ENCODE measurements around the gene CYRIA.

The CYRIA gene

GRCh38 chr2:16661936-16662839 lies 3.4 kb downstream of the CYRIA start:
- H3K4me2 ChIP-seq (ENCODE audit: low read depth, low read length, poor library complexity, severe bottlenecking): no peak overlapping the region
- H3F3A ChIP-seq (ENCODE audit: insufficient read depth): no peaks in the 10 kb centered on the region
- H3K36me3 ChIP-seq (ENCODE audit: low read length): no peaks in the 10 kb centered on the region
- no peaks in the 10 kb centered on the region for H3K79me2 ChIP-seq (ENCODE audit: insufficient read depth, low read length)
- H3K27me3 ChIP-seq (ENCODE audit: low read length): no peaks in the 10 kb centered on the region
- H3K27ac ChIP-seq (ENCODE audit: low read depth, low read length): no peak overlapping the region
- H3K4me3 ChIP-seq (ENCODE audit: insufficient read depth, low read length, poor library complexity, severe bottlenecking): no peak overlapping the region
- H3K9me3 ChIP-seq (ENCODE audit: insufficient read depth, low read length): no peaks in the 10 kb centered on the region
- no peaks in the 10 kb centered on the region for H4K20me1 ChIP-seq (ENCODE audit: low read depth, low read length)
- no peaks in the 10 kb centered on the region for H3K9me2 ChIP-seq (replicated peaks; ENCODE audit: insufficient read depth, low read length)
- TF ChIP-seq CTCF (IDR thresholded peaks at IDR 0.05; ENCODE audit: insufficient read depth, low read length, poor library complexity, severe bottlenecking): no peak
- TF ChIP-seq EZH2phosphoT487 (conservative IDR thresholded peaks at IDR 0.05; ENCODE audit: low read length): no peak
- no peak overlapping the region for H2AFZ ChIP-seq (ENCODE audit: low read depth, low read length, severe bottlenecking)
- H3K9ac ChIP-seq (ENCODE audit: low read length): no peak overlapping the region

GRCh38 chr2:16661526-16661925 lies 4.1 kb downstream of the CYRIA start:
- Histone ChIP-seq H3K27ac (ENCODE audit: low read depth, low read length) (no peak overlapping the region), H3K27me3 (ENCODE audit: low read length) (no peaks in the 10 kb centered on the region), H3K79me2 (ENCODE audit: insufficient read depth, low read length) (no peaks in the 10 kb centered on the region), H4K20me1 (ENCODE audit: low read depth, low read length) (no peaks in the 10 kb centered on the region), H3K9me2 (replicated peaks; ENCODE audit: insufficient read depth, low read length) (no peaks in the 10 kb centered on the region), H2AFZ (ENCODE audit: low read depth, low read length, severe bottlenecking) (no peak overlapping the region), H3K9ac (ENCODE audit: low read length) (no peak overlapping the region), H3F3A (ENCODE audit: insufficient read depth) (no peaks in the 10 kb centered on the region), H3K36me3 (ENCODE audit: low read length) (no peaks in the 10 kb centered on the region), H3K9me3 (ENCODE audit: insufficient read depth, low read length) (no peaks in the 10 kb centered on the region), H3K4me2 (ENCODE audit: low read depth, low read length, poor library complexity, severe bottlenecking) (no peak overlapping the region), H3K4me3 (ENCODE audit: insufficient read depth, low read length, poor library complexity, severe bottlenecking) (no peak overlapping the region)
- TF ChIP-seq EZH2phosphoT487 (conservative IDR thresholded peaks at IDR 0.05; ENCODE audit: low read length) (no peak), CTCF (IDR thresholded peaks at IDR 0.05; ENCODE audit: insufficient read depth, low read length, poor library complexity, severe bottlenecking) (no peak)

GRCh38 chr2:16660556-16660955 lies 5.1 kb downstream of the CYRIA start:
- no peaks in the 10 kb centered on the region for H3K9me3 ChIP-seq (ENCODE audit: insufficient read depth, low read length)
- no peak overlapping the region for H2AFZ ChIP-seq (ENCODE audit: low read depth, low read length, severe bottlenecking)
- no peaks in the 10 kb centered on the region for H3K27me3 ChIP-seq (ENCODE audit: low read length)
- H3K4me3 ChIP-seq (ENCODE audit: insufficient read depth, low read length, poor library complexity, severe bottlenecking): no peak overlapping the region
- H3K4me2 ChIP-seq (ENCODE audit: low read depth, low read length, poor library complexity, severe bottlenecking): no peak overlapping the region
- no peak for TF ChIP-seq EZH2phosphoT487 (conservative IDR thresholded peaks at IDR 0.05; ENCODE audit: low read length)
- no peak for TF ChIP-seq CTCF (IDR thresholded peaks at IDR 0.05; ENCODE audit: insufficient read depth, low read length, poor library complexity, severe bottlenecking)
- no peaks in the 10 kb centered on the region for H3F3A ChIP-seq (ENCODE audit: insufficient read depth)
- H3K36me3 ChIP-seq (ENCODE audit: low read length): no peaks in the 10 kb centered on the region
- H3K79me2 ChIP-seq (ENCODE audit: insufficient read depth, low read length): no peaks in the 10 kb centered on the region
- H3K9me2 ChIP-seq (replicated peaks; ENCODE audit: insufficient read depth, low read length): no peaks in the 10 kb centered on the region
- no peak overlapping the region for H3K9ac ChIP-seq (ENCODE audit: low read length)
- no peaks in the 10 kb centered on the region for H4K20me1 ChIP-seq (ENCODE audit: low read depth, low read length)
- H3K27ac ChIP-seq (ENCODE audit: low read depth, low read length): no peak overlapping the region
